DOHH2 (cell line): ENCODE measurements around the gene AKAP1.

Experiments
- CTCF ChIP-seq: fragments of 200-600 bp; sonication (generic); IDR thresholded peaks from one replicate; pipeline ENCODE4 v1.5.1; 2014; ENCODE audit warnings: antibody characterized with exemption, mild to moderate bottlenecking, low read depth, low read length; ENCODE audit not compliant: poor library complexity, severe bottlenecking
- EZH2phosphoT487 ChIP-seq: fragments of 200-600 bp; sonication (generic); IDR thresholded peaks from 2 replicates; pipeline ENCODE4 v1.6.1; 2017; ENCODE audit warnings: borderline replicate concordance, mild to moderate bottlenecking, antibody characterized with exemption, low read length, moderate library complexity, mixed read lengths

GRCh38 chr17:57043276-57043675, 41.8 kb upstream of the AKAP1 start:
- TF ChIP-seq CTCF (no peak), EZH2phosphoT487 (no peak)
